Measurements from ENCODE around the gene CT55.

GRCh38 chrX:135168486-135168885 is 2.7 kb downstream of the CT55 start:
- TF ChIP-seq ZNF274 (IDR thresholded peaks at IDR 0.05; ENCODE audit: low read length) (no peak), ZNF274 (tag by site-specific recombination; IDR thresholded peaks at IDR 0.05; ENCODE audit: borderline replicate concordance) (no peak), ZNF398 (tag by site-specific recombination; IDR thresholded peaks at IDR 0.05) (no peak), ZBTB26 (tag by site-specific recombination; optimal IDR thresholded peaks at IDR 0.05) (no peak), CTCF (tag by site-specific recombination; IDR thresholded peaks at IDR 0.05) (no peak), ZNF324 (tag by site-specific recombination; IDR thresholded peaks at IDR 0.05) (no peak), ZNF280C (tag by site-specific recombination; IDR thresholded peaks at IDR 0.05) (no peak), ZNF335 (tag by site-specific recombination; conservative IDR thresholded peaks at IDR 0.05) (no peak), ZNF830 (tag by site-specific recombination; IDR thresholded peaks at IDR 0.05; ENCODE audit: low read depth) (no peak), GLIS1 (tag by site-specific recombination; IDR thresholded peaks at IDR 0.05) (no peak)

Measured in HEK293 (cell line).